ENCODE measurements around the gene FRRS1.
A peak's percentile ranks its signal among the peaks of the same experiment; 100 is the strongest.

Gene FRRS1

GRCh38 chr1:99675994-99676393 is 90.4 kb downstream of the FRRS1 start:
- no peak for DNase-seq (ENCODE audit: low spot score)

- DNase-seq (ENCODE audit: low spot score) = no peak
Observed at GRCh38 chr1:99675292-99675691, 91.1 kb downstream of the FRRS1 start.

GRCh38 chr1:99674115-99675064 is 92.0 kb downstream of the FRRS1 start:
- no peak for DNase-seq (ENCODE audit: low spot score)

- no peak for DNase-seq (ENCODE audit: low spot score)
Observed at GRCh38 chr1:99673315-99673714, 93.1 kb downstream of the FRRS1 start.

- DNase-seq (ENCODE audit: low spot score) = no peak
Observed at GRCh38 chr1:99672530-99673213, 93.8 kb downstream of the FRRS1 start.

GRCh38 chr1:99672038-99672437 is 94.4 kb downstream of the FRRS1 start:
- no peak for DNase-seq (ENCODE audit: low spot score)

- no peak for DNase-seq (ENCODE audit: low spot score)
Observed at GRCh38 chr1:99670583-99670982, 95.9 kb downstream of the FRRS1 start.

GRCh38 chr1:99669821-99670220 is 96.6 kb downstream of the FRRS1 start:
- no peak for DNase-seq (ENCODE audit: low spot score)

GRCh38 chr1:99669376-99669775 is 97.1 kb downstream of the FRRS1 start:
- no peak for DNase-seq (ENCODE audit: low spot score)

GRCh38 chr1:99665212-99665611 is 101.2 kb downstream of the FRRS1 start:
- no peak for DNase-seq (ENCODE audit: low spot score)

GRCh38 chr1:99663501-99663900 is 102.9 kb downstream of the FRRS1 start:
- DNase-seq (ENCODE audit: low spot score) = no peak

GRCh38 chr1:99662539-99663080 is 103.8 kb downstream of the FRRS1 start:
- peak; percentile 42 for DNase-seq (ENCODE audit: low spot score)

GRCh38 chr1:99661780-99662179 is 104.7 kb downstream of the FRRS1 start:
- DNase-seq (ENCODE audit: low spot score) = no peak

- DNase-seq (ENCODE audit: low spot score) = no peak
Observed at GRCh38 chr1:99660496-99660895, 105.9 kb downstream of the FRRS1 start.

GRCh38 chr1:99659755-99660210 is 106.7 kb downstream of the FRRS1 start:
- no peak for DNase-seq (ENCODE audit: low spot score)
